CD4-positive, alpha-beta T cell treated with Interleukin-15 for 4 hours (primary cell): ENCODE measurements around the gene TAS2R10.
"Not testable (repeated sequence)": the region's sequence is repeated elsewhere in the genome, so short reads cannot be mapped to it uniquely, and the experiment has no call there.

ENCODE experiments used
- DNase-seq: peaks from one replicate; pipeline ENCODE4 v3.0.0-alpha.2; 2020; ENCODE audit warnings: low spot score

TAS2R10 gene, protein sequence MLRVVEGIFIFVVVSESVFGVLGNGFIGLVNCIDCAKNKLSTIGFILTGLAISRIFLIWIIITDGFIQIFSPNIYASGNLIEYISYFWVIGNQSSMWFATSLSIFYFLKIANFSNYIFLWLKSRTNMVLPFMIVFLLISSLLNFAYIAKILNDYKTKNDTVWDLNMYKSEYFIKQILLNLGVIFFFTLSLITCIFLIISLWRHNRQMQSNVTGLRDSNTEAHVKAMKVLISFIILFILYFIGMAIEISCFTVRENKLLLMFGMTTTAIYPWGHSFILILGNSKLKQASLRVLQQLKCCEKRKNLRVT

DNA sequence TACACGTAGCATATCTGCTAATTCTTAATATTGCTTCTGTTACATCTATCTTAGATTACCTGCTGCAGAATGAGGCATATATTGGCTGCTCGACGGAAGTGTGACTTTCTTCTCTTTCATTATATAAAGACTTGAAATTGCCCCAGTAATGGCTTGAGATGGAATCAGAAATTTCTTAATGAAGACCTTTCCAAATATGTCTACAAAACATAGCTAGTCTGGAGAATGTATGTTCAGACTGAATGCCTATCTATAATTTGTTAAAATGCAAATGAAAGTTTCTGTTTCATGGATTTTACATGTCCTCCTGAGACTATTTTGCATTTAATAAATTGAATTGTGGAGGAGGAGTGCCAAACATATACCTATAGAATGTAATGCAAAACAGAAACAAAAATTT is at the start of gene TAS2R10:
TSS of gene TAS2R10 (minus strand) at position 101 of the 400 bp plus-strand sequence. CDS start at position 12, 89 bp downstream.
- DNase-seq, result no peak

DNA sequence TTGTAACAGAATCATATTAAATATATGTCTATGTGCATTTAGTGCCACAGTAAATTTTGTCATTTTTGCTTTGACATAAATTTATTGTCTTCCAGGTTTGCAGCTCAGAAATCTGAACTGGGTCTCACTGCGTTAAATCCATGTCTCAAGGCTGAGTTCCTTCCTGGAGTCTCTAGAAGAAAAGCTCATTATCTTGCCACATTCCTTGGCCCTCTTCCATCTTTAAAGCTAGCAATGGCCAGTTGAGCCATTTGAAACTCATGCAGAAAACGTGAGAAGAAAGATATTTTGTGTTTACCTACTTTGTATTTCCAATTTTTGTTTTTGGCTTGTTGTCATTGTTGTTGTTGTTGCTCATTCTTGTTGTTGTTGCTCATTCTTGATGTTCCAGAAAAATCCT is 47.2 kb upstream of the TAS2R10 start:
- DNase-seq, result no peak

- DNase-seq, result no peak
Measured at GRCh38 chr12:10867381-10867780, 41.2 kb upstream of the TAS2R10 start.

GRCh38 chr12:10863512-10864218 is 37.5 kb upstream of the TAS2R10 start:
- DNase-seq, result no peak

- no peak for DNase-seq
Measured at GRCh38 chr12:10861366-10861765, 35.2 kb upstream of the TAS2R10 start.

DNA sequence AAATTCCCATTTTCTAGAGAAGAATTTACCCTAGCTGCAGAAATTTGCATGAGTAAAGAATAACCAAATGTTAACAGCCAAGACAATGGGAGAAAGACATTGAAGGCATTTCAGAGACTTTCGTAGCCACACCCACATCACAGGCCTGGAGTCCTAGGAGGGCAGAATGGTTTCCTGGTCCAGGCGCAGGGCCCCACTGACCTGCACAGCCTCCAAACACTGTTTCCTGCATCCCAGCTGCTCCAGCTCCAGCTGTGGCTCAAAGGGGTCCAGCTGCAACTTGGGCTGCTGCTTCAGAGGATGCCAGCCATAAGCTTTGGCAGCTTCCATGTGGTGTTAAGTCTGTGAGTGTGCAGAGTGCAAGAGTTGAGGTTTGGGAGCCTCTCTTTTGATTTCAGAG is 29.6 kb upstream of the TAS2R10 start:
- no peak for DNase-seq

GRCh38 chr12:10853776-10854175 is 27.6 kb upstream of the TAS2R10 start:
- DNase-seq, result no peak

- no peak for DNase-seq
Measured at GRCh38 chr12:10851243-10851858, 25.2 kb upstream of the TAS2R10 start.

DNA sequence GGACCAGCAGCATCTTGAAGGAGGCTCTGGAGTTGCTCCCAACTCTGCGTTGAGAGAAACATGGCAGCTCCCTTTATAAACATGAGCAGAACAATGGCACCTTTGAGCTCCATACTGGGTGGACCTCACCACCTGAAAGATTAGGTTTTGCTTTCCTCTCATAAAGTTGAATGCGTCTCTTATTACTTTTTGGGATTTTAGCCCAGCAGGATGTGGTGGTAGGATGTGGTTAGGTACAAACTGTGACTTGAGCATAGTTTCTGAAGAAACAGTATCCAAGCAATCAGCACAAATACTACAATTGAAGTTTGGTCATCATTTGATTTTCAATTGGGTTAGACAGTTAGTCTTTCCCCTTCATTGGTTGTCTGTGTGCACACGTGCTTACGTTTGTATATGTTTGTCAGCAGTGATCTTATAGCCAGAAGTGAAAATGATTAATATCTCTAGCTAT is 23.3 kb upstream of the TAS2R10 start, which contains the start of gene PRR4:
TSS of gene PRR4 (minus strand) at position 51 of the 454 bp plus-strand sequence. CDS start at position 13, 38 bp downstream.
- peak; percentile 2 for DNase-seq

GRCh38 chr12:10847744-10848143 is 21.6 kb upstream of the TAS2R10 start:
- no peak for DNase-seq

- no peak for DNase-seq
Measured at GRCh38 chr12:10842862-10843261, 16.7 kb upstream of the TAS2R10 start.

DNA sequence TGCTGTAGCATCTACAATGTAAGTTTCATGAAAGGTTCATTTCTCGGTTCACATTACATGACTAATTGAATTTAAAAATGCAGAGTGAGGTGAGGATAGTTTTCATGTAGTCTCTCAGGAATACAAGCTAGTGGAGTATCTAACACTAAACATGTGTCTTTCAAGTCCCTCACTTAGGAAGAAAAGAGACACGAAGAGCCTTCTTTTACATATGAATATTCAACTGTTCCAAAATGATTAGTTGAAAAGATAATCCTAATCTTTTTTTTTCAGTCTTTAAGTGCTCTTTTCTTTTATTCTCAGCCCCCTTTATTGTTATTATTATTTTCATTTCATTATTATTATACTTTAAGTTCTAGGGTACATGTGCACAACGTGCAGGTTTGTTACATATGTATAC is 12.3 kb upstream of the TAS2R10 start:
- no peak for DNase-seq

- DNase-seq, result no peak
Measured at GRCh38 chr12:10829994-10830393, 3.8 kb upstream of the TAS2R10 start.

DNA sequence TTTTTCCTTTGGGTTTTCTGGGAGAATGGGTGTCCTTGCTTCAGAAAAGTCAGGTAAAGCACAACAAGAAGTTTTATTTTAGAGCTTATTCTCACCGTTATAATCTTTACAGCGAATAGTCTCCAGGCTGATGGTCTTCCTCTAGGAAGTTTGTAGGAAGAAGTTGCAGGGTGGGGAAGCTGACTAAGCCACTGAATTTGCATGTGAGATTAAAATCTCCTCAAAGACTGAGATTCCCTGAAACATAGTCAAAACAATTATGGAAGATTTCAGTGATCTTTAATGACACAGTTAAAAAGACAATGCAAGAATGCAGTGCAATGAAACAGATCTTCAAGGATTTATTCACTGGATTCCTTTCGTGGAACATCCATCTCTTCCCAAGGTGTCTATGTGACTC is 1.2 kb downstream of the TAS2R10 start:
- no peak for DNase-seq

GRCh38 chr12:10811883-10812536 is 14.1 kb downstream of the TAS2R10 start:
- DNase-seq, result no peak

GRCh38 chr12:10810068-10810467 is 16.1 kb downstream of the TAS2R10 start, which contains the start of gene TAS2R9:
TSS of gene TAS2R9 (minus strand) at chr12:10810168. CDS start at chr12:10810075, 93 bp downstream.
- no peak for DNase-seq

DNA sequence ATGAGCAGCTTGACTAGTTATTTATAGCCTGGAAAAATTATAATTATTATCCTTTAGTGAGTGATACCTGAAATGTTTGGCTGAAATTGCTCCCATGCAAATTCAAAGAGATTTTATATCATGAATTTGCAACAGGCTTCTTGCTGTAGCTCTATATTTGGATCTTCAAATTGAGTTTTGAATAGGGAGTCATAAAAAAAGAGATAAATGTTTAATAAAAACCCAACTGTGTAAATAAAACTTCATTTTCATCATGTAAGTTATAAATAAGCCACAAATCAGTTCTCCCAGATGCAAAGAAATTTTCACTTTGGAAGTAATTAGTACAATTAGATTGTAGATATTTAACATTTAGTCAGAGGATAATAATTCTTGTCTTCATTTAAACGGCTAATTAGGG is 19.0 kb downstream of the TAS2R10 start, which contains the start of gene TAS2R8:
TSS of gene TAS2R8 (minus strand) at position 101 of the 400 bp plus-strand sequence. CDS start 306 bp downstream, outside the sequence.
- no peak for DNase-seq

- DNase-seq, result no peak
Measured at GRCh38 chr12:10802587-10802986, 23.6 kb downstream of the TAS2R10 start, which contains the start of gene TAS2R7. TSS of gene TAS2R7 (minus strand) at chr12:10802627. CDS start at chr12:10802570, 57 bp downstream.

GRCh38 chr12:10801741-10802140 is 24.4 kb downstream of the TAS2R10 start:
- DNase-seq, result no peak

DNA sequence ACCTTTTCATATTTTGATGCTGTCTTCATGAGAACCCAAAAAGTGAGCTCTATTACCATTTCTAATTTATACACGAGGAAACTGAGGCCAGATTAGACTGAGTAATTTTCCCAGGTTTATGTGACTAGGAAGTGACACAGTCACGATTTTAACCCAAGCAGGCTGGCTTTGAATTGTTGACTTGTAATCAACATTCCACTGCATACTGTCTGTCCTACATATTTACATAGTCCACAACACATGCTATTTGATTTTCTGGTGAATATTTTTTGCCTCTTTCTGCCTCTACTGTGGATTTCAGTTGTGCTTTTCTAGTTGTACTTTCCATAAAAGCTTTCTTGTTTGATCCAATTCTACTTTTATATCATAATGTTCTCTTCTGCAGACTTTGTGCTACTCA is 31.9 kb downstream of the TAS2R10 start:
- DNase-seq, result no peak

DNA sequence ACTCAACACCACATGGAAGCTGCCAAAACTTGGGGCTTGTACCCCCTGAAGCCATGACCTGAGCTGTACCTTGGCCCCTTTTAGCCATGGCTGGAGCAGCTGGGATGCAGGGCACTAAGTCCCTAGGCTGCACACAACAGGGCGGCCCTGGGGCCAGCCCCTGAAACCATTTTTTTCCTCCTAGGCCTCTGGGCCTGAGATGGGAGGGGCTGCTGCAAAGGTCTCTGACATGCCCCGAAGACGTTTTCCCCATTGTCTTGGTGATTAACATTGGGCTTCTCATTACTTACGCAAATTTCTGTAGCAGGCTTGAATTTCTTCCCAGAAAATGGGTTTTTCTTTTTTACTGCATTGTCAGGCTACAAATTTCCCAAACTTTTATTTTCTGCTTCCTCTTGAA is 34.4 kb downstream of the TAS2R10 start:
- DNase-seq, result not testable (repeated sequence)

DNA sequence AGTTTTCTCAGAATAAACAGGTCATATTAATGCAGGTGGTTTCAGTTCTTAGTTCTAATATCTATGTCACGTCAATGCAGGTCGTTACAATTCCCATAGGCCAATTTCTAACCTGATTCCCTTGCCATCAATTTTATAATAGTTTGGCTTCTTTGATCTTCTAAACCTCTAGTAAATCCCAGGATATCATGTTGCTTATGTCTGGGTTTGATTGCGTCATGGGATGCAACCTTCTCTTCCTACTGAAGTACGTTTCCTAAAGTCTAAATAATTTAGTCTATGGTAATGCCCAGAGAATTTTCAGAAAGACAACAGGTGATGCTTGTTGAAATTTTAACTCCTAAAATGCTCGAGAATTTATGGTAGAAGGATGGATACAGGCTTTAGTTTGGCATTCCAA is 42.9 kb downstream of the TAS2R10 start:
- DNase-seq, result no peak
